Psoas muscle (tissue), 8 donors: ENCODE results near the gene NPHS1. TPM values are rescaled to one million over a fixed set of nuclear protein-coding genes. Genes with fewer than 3 reads are reported as not detected.

Experiments used
- ATAC-seq, 4 donors: fragments of 200-7000 bp; cut with Tn5 transposase; one replicate each; pipeline ENCODE4 v1.9.1; 2020; ENCODE audit warnings: moderate library complexity in 3 of 4, mild to moderate bottlenecking in 2 of 4
- DNase-seq, 2 donors: peaks; one replicate each; pipeline ENCODE4 v3.0.0-alpha.2; 2020
- H3K27ac ChIP-seq: fragments of 200-600 bp; one replicate; pipeline ENCODE4 v1.8.0; 2022
- H3K27me3 ChIP-seq, 3 donors: fragments of 200-600 bp in 1 of 3; one replicate each; pipeline versions ENCODE4 v1.6.1 to v1.8.0; 2013 to 2022; ENCODE audit warnings: low read length in 2 of 3, mild to moderate bottlenecking in 2 of 3, moderate library complexity in 1 of 3; ENCODE audit not compliant: insufficient read depth in 3 of 3
- H3K36me3 ChIP-seq, 2 donors: fragments of 200-600 bp in 1 of 2; one replicate each; pipeline versions ENCODE4 v1.6.1 to v1.8.0; 2013 to 2022; ENCODE audit warnings: low read depth in 1 of 2, mild to moderate bottlenecking in 1 of 2, moderate library complexity in 1 of 2; ENCODE audit not compliant: insufficient read depth in 1 of 2
- H3K4me1 ChIP-seq: fragments of 200-600 bp; one replicate; pipeline ENCODE4 v1.8.0; 2022
- H3K4me3 ChIP-seq: fragments of 200-600 bp; one replicate; pipeline ENCODE4 v1.8.0; 2022; ENCODE audit warnings: mild to moderate bottlenecking
- H3K9me3 ChIP-seq: fragments of 200-600 bp; one replicate; pipeline ENCODE4 v1.8.0; 2022
- WGBS, 3 donors: extraction: QIAGEN DNeasy Blood & Tissue Kit; methylation state at CpG; one replicate each; pipeline versions ENCODE4 v1.1.6 to v1.1.7; 2013; 5-methylcytosine and 5-hydroxymethylcytosine counted together
- intact Hi-C, 2 donors: fragments of 100-400 bp; cut with DNase I; formaldehyde crosslinking; loops; one replicate each; pipeline versions ENCODE4 v1.11.0 to v1.14.2; 2022
- long read RNA-seq, 2 donors: library from polyadenylated mRNA; unstranded; transcript quantifications; one replicate each; pipeline ENCODE4 v2.0.0, GENCODE V29; 2021
- polyA plus RNA-seq, 3 donors: library from polyadenylated mRNA; stranded (reverse); fragments of 200-250 nt; gene quantifications; one replicate each; pipeline ENCODE4 v1.2.3, GENCODE V29; 2013
- total RNA-seq, 4 donors: library from RNA; stranded (reverse); fragmentation: NEBNext Ultra II Directional in 2 of 4; extraction: Animal tissue kit (Norgen Biotek cat#: 25700) in 2 of 4; gene quantifications; one replicate each; pipeline versions ENCODE4 v1.2.1 to v1.2.4, GENCODE V29; 2021 to 2023
- TF ChIP-seq, protein P1 (sequence below): fragments of 200-600 bp; IDR thresholded peaks from one replicate; pipeline ENCODE4 v1.8.0; 2022; ENCODE audit warnings: antibody characterized with exemption
- donor health status: healthy with polysubstance abuse.
- donor health status: DM: no; HTN: no; CAD: no; lungs with moderate emphysema.
- donor health status: Bipolar disorder and iron deficiency.
- donor health status: healthy.
- donor health status: DM: yes; HTN: yes; CAD: no.
- donor health status: DM: no; HTN: no; CAD: no.
- donor health status: DM: no; HTN: no; CAD: no.
- donor health status: DM: yes; HTN: yes; CAD: no.

NPHS1 gene, protein sequence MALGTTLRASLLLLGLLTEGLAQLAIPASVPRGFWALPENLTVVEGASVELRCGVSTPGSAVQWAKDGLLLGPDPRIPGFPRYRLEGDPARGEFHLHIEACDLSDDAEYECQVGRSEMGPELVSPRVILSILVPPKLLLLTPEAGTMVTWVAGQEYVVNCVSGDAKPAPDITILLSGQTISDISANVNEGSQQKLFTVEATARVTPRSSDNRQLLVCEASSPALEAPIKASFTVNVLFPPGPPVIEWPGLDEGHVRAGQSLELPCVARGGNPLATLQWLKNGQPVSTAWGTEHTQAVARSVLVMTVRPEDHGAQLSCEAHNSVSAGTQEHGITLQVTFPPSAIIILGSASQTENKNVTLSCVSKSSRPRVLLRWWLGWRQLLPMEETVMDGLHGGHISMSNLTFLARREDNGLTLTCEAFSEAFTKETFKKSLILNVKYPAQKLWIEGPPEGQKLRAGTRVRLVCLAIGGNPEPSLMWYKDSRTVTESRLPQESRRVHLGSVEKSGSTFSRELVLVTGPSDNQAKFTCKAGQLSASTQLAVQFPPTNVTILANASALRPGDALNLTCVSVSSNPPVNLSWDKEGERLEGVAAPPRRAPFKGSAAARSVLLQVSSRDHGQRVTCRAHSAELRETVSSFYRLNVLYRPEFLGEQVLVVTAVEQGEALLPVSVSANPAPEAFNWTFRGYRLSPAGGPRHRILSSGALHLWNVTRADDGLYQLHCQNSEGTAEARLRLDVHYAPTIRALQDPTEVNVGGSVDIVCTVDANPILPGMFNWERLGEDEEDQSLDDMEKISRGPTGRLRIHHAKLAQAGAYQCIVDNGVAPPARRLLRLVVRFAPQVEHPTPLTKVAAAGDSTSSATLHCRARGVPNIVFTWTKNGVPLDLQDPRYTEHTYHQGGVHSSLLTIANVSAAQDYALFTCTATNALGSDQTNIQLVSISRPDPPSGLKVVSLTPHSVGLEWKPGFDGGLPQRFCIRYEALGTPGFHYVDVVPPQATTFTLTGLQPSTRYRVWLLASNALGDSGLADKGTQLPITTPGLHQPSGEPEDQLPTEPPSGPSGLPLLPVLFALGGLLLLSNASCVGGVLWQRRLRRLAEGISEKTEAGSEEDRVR (N-terminal part only)
- total RNA-seq (not detected), polyA plus RNA-seq (not detected)
- long read RNA-seq, donor 1 = 0 reads
- long read RNA-seq, donor 2 = 0 reads

- Histone ChIP-seq H3K9me3 (no peaks in the 10 kb centered on the region), H3K27me3 (peaks cover 0 to 95% (median 33%) of the 10 kb centered on the region in 3 donors), H3K4me1 (no peaks in the 10 kb centered on the region), H3K4me3 (no peak within 1 kb of the TSS), H3K27ac (no peak within 1 kb of the TSS), H3K36me3 (no peaks in the 10 kb centered on the region)
- TF ChIP-seq, protein P1, sequence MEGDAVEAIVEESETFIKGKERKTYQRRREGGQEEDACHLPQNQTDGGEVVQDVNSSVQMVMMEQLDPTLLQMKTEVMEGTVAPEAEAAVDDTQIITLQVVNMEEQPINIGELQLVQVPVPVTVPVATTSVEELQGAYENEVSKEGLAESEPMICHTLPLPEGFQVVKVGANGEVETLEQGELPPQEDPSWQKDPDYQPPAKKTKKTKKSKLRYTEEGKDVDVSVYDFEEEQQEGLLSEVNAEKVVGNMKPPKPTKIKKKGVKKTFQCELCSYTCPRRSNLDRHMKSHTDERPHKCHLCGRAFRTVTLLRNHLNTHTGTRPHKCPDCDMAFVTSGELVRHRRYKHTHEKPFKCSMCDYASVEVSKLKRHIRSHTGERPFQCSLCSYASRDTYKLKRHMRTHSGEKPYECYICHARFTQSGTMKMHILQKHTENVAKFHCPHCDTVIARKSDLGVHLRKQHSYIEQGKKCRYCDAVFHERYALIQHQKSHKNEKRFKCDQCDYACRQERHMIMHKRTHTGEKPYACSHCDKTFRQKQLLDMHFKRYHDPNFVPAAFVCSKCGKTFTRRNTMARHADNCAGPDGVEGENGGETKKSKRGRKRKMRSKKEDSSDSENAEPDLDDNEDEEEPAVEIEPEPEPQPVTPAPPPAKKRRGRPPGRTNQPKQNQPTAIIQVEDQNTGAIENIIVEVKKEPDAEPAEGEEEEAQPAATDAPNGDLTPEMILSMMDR = no peak
- intact Hi-C loops = no loop called here
- DNase-seq (no peak), ATAC-seq (no peak)
- WGBS, 3 donors = 43 to 51% (median 45%) methylated on average over 9 of the region's 9 CpGs
Observed at GRCh38 chr19:35852029-35852780, at the start of gene NPHS1. Gene NPHS1, minus strand, starts transcription at chr19:35852504. Its CDS starts 667 bp downstream, at chr19:35851837.

DNA sequence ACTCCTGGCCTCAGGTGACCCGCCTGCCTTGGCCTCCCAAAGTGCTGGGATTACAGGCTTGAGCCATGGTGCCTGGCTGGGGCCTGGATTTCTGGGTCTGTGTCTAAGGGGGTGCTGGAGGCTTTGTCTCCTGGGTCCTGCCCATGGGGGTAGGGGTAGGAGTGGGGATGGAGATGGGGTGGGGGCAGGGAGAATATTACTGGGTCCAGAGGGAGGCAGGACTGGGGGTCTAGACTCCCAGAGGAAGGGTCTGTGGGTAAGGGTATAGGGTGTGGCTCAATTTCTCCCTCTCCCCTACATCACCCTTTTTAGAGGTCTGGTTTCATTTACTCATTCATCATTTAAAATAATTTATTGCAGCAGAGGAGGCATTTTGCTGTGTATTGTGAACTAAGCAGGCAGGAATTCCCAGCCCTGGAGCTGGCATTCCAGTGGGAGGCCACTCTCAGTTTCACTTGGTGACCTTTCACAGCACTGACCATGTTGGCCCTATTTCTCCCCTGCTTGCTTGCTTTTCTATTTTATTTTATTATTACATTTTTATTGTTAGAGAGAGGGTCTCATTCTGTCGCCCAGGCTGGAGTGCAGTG is 48.8 kb upstream of the NPHS1 start:
- peak overlapping the region; percentile 81 for H3K4me3 ChIP-seq
- TF ChIP-seq, protein P1 = no peak
- H3K4me1 ChIP-seq = peaks cover 7% of the 10 kb centered on the region
- ATAC-seq (no peak), DNase-seq (no peak)
- peaks cover 0 to under 1% of the 10 kb centered on the region in 2 donors for H3K36me3 ChIP-seq
- intact Hi-C loops = no loop called here
- H3K9me3 ChIP-seq = no peaks in the 10 kb centered on the region
- H3K27ac ChIP-seq = peak overlapping the region; percentile 41
- WGBS, 3 donors = 53 to 74% (median 59%) methylated on average over 2 of the region's 2 CpGs
- H3K27me3 ChIP-seq = peaks cover 0 to 4% (median 2%) of the 10 kb centered on the region in 3 donors

DNA sequence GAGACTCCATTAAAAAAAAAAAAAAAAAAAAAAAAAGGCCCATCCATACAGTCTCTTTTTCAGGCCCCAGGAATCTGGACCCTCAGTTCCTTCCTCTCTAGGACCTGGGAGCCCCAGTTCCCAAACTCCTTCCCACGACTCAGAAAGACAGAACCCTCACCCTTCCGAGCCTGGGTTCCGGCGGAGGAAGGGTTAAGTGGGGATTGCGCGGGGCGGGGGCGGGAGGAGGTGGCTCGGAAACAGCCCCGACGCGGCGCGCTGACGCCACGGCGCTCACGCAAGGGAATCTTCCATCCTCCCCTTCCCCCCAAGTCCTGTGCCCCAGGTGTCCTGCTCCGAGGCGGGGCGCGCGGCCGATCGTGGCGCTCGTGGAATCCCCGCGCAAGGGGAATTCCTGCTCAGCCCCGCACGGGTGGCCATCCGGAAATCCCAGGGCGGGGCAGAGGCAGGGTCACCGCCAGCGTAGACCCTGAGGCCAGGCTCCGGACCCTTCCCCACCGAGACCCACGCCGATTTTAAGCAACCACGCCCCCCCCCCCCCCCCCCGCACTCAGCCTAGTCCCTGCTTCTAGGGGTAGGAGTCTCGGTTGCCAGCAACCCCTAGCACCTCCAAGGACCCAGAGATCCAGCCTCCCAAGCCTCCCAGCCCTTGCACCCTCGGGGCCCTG is 47.4 kb upstream of the NPHS1 start:
- Histone ChIP-seq H3K27me3 (peaks cover 0 to 4% (median 2%) of the 10 kb centered on the region in 3 donors), H3K4me1 (peaks cover 7% of the 10 kb centered on the region), H3K9me3 (no peaks in the 10 kb centered on the region), H3K36me3 (peaks cover 0 to 15% of the 10 kb centered on the region in 2 donors), H3K4me3 (peak overlapping the region; percentile 81), H3K27ac (peak overlapping the region; percentile 41)
- ATAC-seq = peak; percentile 81 to 95 (median 87)
- peak; percentile 81 to 86 for DNase-seq
- intact Hi-C loops = no loop called here
- 0 to 1% (median 0%) methylated on average over 26 to 43 of the region's 43 CpGs for WGBS, 3 donors
- TF ChIP-seq, protein P1 = no peak
